MM.1S (cell line): ENCODE data around the gene ATP9A.

Experiments used
- DNase-seq: peaks from one replicate; pipeline ENCODE4 v3.0.0-alpha.2; 2015
- H2AFZ ChIP-seq: fragments of 300-600 bp; sonication (generic); 2 replicates; pipeline ENCODE4 v1.6.0; 2016; ENCODE audit warnings: antibody characterized with exemption, low read length
- H3F3A ChIP-seq: fragments of 300-600 bp; sonication (generic); 2 replicates; pipeline ENCODE4 v1.6.1; 2016; ENCODE audit warnings: mild to moderate bottlenecking, antibody characterized with exemption, low read length, moderate library complexity, mixed read lengths; ENCODE audit not compliant: insufficient read depth
- H3K27ac ChIP-seq: fragments of 300-600 bp; sonication (generic); 2 replicates; pipeline ENCODE4 v1.5.1; 2016; ENCODE audit warnings: mild to moderate bottlenecking, low read length
- H3K27me3 ChIP-seq: fragments of 300-600 bp; sonication (generic); replicated peaks from 2 replicates; pipeline ENCODE4 v1.6.0; 2016; ENCODE audit warnings: low read length; ENCODE audit not compliant: insufficient read depth
- H3K36me3 ChIP-seq: fragments of 300-600 bp; sonication (generic); replicated peaks from 2 replicates; pipeline ENCODE4 v1.6.1; 2016; ENCODE audit warnings: mild to moderate bottlenecking, low read length, mixed read lengths; ENCODE audit not compliant: insufficient read depth
- H3K4me1 ChIP-seq: fragments of 300-600 bp; sonication (generic); 2 replicates; pipeline ENCODE4 v1.6.1; 2016; ENCODE audit warnings: low read length, mixed read lengths
- H3K4me2 ChIP-seq: fragments of 300-600 bp; sonication (generic); 2 replicates; pipeline ENCODE4 v1.6.0; 2016; ENCODE audit warnings: low read depth, low read length
- H3K4me3 ChIP-seq: fragments of 300-600 bp; sonication (generic); 2 replicates; pipeline ENCODE4 v1.5.1; 2016; ENCODE audit warnings: low read length, mixed read lengths
- H3K79me2 ChIP-seq: fragments of 300-600 bp; sonication (generic); 2 replicates; pipeline ENCODE4 v1.6.1; 2016; ENCODE audit warnings: mixed run types, low read length, mixed read lengths
- H3K9ac ChIP-seq: fragments of 300-600 bp; sonication (generic); 2 replicates; pipeline ENCODE4 v1.6.1; 2016; ENCODE audit warnings: low read length, mixed read lengths
- H3K9me2 ChIP-seq: fragments of 300-600 bp; sonication (generic); replicated peaks from 2 replicates; pipeline ENCODE4 v1.6.1; 2016; ENCODE audit warnings: mild to moderate bottlenecking, low read length, mixed read lengths; ENCODE audit not compliant: insufficient read depth
- H3K9me3 ChIP-seq: fragments of 300-600 bp; sonication (generic); replicated peaks from 2 replicates; pipeline ENCODE4 v1.6.1; 2016; ENCODE audit warnings: mild to moderate bottlenecking, low read length, mixed read lengths; ENCODE audit not compliant: insufficient read depth
- H4K20me1 ChIP-seq: fragments of 300-600 bp; sonication (generic); 2 replicates; pipeline ENCODE4 v1.6.1; 2016; ENCODE audit warnings: mild to moderate bottlenecking, low read length, moderate library complexity, mixed read lengths; ENCODE audit not compliant: insufficient read depth
- EZH2 ChIP-seq: fragments of 300-600 bp; sonication (generic); optimal IDR thresholded peaks from 2 replicates; pipeline ENCODE3; 2017; ENCODE audit warnings: low read depth, mild to moderate bottlenecking, antibody characterized with exemption, low read length, mixed read lengths
- EZH2phosphoT487 ChIP-seq: fragments of 300-600 bp; sonication (generic); IDR thresholded peaks from 2 replicates; pipeline ENCODE4 v1.6.1; 2018; ENCODE audit warnings: antibody characterized with exemption, low read length
- TF ChIP-seq, protein P1 (sequence below): fragments of 300-600 bp; sonication (generic); IDR thresholded peaks from 2 replicates; pipeline ENCODE4 v1.5.1; 2016; ENCODE audit warnings: antibody characterized with exemption, low read length, mixed read lengths

Gene ATP9A

DNA sequence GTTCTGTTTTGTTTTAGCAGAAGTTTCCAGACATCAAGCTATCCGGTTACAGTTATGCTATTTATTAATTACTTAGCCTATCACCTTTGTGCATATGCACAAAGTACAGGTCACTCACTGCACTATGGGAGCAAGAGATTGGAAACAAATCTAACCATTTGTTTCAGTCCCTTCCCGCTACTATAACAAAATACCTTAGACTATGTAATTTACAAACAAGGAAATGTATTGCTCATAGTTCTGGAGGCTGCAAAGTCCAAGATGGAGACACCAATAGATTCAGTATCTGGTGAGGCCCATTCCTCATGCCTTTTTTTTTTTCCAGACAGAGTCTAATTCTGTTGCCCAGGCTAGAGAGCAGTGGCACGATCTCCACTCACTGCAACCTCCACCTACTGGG lies 35.1 kb downstream of the ATP9A start:
- TF ChIP-seq EZH2: no peak
- no peak for TF ChIP-seq EZH2phosphoT487
- TF ChIP-seq, protein P1, sequence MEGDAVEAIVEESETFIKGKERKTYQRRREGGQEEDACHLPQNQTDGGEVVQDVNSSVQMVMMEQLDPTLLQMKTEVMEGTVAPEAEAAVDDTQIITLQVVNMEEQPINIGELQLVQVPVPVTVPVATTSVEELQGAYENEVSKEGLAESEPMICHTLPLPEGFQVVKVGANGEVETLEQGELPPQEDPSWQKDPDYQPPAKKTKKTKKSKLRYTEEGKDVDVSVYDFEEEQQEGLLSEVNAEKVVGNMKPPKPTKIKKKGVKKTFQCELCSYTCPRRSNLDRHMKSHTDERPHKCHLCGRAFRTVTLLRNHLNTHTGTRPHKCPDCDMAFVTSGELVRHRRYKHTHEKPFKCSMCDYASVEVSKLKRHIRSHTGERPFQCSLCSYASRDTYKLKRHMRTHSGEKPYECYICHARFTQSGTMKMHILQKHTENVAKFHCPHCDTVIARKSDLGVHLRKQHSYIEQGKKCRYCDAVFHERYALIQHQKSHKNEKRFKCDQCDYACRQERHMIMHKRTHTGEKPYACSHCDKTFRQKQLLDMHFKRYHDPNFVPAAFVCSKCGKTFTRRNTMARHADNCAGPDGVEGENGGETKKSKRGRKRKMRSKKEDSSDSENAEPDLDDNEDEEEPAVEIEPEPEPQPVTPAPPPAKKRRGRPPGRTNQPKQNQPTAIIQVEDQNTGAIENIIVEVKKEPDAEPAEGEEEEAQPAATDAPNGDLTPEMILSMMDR: no peak
- no peak overlapping the region for H2AFZ ChIP-seq

DNA sequence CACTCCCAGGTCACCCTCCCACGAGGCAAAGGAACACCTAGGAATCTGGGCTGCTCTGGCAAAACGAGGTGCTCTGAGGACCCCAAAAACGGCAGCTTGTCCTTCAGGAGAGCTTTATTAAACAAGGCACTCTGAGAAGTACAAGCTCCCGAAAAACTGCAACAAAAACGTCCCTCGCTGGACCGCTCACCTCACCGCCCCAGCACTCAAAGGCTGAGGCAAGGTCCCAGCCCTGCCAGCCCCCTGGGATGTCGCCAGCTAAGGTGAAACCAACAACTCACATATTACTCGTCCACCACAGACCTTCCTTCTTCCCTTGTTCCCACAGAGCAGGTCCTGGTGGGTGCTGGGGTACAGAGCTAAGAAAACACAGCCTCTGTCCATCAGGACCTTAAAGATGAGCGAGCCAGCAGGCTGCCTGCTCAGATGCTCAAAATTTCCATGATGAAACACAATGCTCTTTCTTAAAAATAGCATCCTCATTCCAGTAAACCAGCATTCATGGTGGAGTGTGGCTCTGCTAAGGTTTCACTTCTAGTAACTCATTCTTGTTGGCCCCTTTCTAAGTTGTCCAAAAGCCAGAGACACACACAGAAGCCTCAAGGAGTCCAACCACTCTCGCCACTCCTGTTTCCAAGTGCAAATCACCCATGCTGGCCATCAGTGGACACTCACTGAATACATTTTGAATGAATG lies 35.9 kb downstream of the ATP9A start:
- no peak overlapping the region for H3K27ac ChIP-seq

More for the DNA sequence above, 35.1 kb downstream of the ATP9A start:
- no peaks in the 10 kb centered on the region for H3K9me3 ChIP-seq
- no peaks in the 10 kb centered on the region for H4K20me1 ChIP-seq
- no peak overlapping the region for H3K4me3 ChIP-seq
- no peaks in the 10 kb centered on the region for H3K27me3 ChIP-seq
- H3K79me2 ChIP-seq: no peaks in the 10 kb centered on the region
- no peak overlapping the region for H3K27ac ChIP-seq
- no peaks in the 10 kb centered on the region for H3K4me1 ChIP-seq
- DNase-seq: no peak
- no peaks in the 10 kb centered on the region for H3F3A ChIP-seq
- H3K9me2 ChIP-seq: no peaks in the 10 kb centered on the region
- H3K4me2 ChIP-seq: no peak overlapping the region
- H3K36me3 ChIP-seq: no peaks in the 10 kb centered on the region
- H3K9ac ChIP-seq: no peak overlapping the region

DNA sequence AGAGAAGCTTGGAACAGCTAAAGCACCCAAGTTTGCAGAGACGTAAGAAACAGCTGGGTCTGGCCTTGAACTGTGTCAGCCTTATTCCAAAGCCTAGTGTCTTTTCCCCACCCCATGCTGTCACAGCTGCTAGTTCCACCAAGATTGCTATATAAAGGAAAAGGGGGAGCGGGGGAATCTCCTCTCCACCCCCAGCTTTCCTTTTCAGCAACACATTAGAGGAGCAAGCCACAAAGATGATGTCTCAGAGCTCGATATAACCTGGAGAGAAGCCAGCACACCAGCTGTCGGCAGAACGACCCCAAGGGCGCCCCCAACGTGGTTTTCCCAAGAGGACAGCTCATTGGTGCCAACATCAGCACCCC lies 36.5 kb downstream of the ATP9A start:
- no peaks in the 10 kb centered on the region for H3K36me3 ChIP-seq
- no peak overlapping the region for H3K4me3 ChIP-seq
- no peaks in the 10 kb centered on the region for H3K79me2 ChIP-seq
- H3F3A ChIP-seq: no peaks in the 10 kb centered on the region
- H2AFZ ChIP-seq: no peak overlapping the region
- DNase-seq: no peak
- H3K9ac ChIP-seq: no peak overlapping the region
- no peaks in the 10 kb centered on the region for H4K20me1 ChIP-seq
- H3K27ac ChIP-seq: no peak overlapping the region
- no peaks in the 10 kb centered on the region for H3K4me1 ChIP-seq
- no peaks in the 10 kb centered on the region for H3K9me3 ChIP-seq
- H3K4me2 ChIP-seq: no peak overlapping the region
- H3K27me3 ChIP-seq: no peaks in the 10 kb centered on the region
- no peaks in the 10 kb centered on the region for H3K9me2 ChIP-seq
- no peak for TF ChIP-seq EZH2

More for the DNA sequence above, 35.9 kb downstream of the ATP9A start:
- Histone ChIP-seq H3K9ac (no peak overlapping the region), H3K9me3 (no peaks in the 10 kb centered on the region), H3K27me3 (no peaks in the 10 kb centered on the region), H2AFZ (no peak overlapping the region), H3K4me3 (no peak overlapping the region), H3K4me2 (no peak overlapping the region), H3K79me2 (no peaks in the 10 kb centered on the region), H4K20me1 (no peaks in the 10 kb centered on the region), H3K36me3 (no peaks in the 10 kb centered on the region), H3F3A (no peaks in the 10 kb centered on the region), H3K9me2 (no peaks in the 10 kb centered on the region), H3K4me1 (no peaks in the 10 kb centered on the region)
- TF ChIP-seq, protein P1: no peak
- TF ChIP-seq EZH2phosphoT487 (no peak), EZH2 (no peak)
- no peak for DNase-seq

DNA sequence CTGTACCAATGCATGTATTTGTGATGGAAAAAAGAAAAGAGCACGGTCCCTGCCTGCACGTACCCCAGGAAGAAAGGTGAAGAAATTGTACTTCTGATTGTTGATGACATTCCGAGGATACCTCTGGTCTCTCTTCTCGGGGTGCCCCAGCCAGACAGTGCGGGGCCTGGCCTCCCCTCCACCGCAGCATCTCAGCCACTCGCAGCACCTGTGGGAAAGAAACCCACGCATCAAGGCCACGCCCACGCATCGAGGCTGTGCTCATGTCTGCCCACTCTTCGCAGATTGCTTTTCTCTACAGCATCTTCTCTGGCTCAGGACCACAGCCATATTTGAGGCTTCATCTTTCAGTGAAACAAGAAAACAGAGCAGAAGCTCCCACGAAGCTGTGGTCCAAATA lies 38.4 kb downstream of the ATP9A start:
- Histone ChIP-seq H3K9ac (no peak overlapping the region), H4K20me1 (no peaks in the 10 kb centered on the region), H3K27me3 (no peaks in the 10 kb centered on the region), H3K36me3 (no peaks in the 10 kb centered on the region), H3K79me2 (no peaks in the 10 kb centered on the region), H3K4me1 (no peaks in the 10 kb centered on the region), H3K9me2 (no peaks in the 10 kb centered on the region), H3K9me3 (no peaks in the 10 kb centered on the region), H3F3A (no peaks in the 10 kb centered on the region), H3K27ac (no peak overlapping the region), H3K4me2 (no peak overlapping the region), H2AFZ (no peak overlapping the region), H3K4me3 (no peak overlapping the region)
- no peak for TF ChIP-seq EZH2
- TF ChIP-seq, protein P1: no peak
- no peak for TF ChIP-seq EZH2phosphoT487
- DNase-seq: no peak
